Measurements from ENCODE around the gene NAA20. TPM values are rescaled to one million over a fixed set of nuclear protein-coding genes. Genes with fewer than 3 reads are reported as not detected.
A peak's percentile ranks its signal among the peaks of the same experiment; 100 is the strongest.

Gene NAA20
- total and polyA plus RNA-seq, 2 of the 13 experiments (the other 11 are each of a cell fraction or from before 2014, with no cell fraction given) = 81.9 to 82.8 TPM

GRCh38 chr20:20017001-20017843 lies at the start of gene NAA20 (continued):
- TF ChIP-seq MTF2 (CRISPR knock-in tag; IDR thresholded peaks at IDR 0.05; ENCODE audit: borderline replicate concordance) (peak; percentile 83; the same call in 1 of the 2 replicates), ARNT (IDR thresholded peaks at IDR 0.05) (no peak), ZNF224 (CRISPR knock-in tag; IDR thresholded peaks at IDR 0.05) (peak; percentile 72; the same call in 1 of the 2 replicates), KDM5B (CRISPR knock-in tag; IDR thresholded peaks at IDR 0.05; ENCODE audit: borderline replicate concordance) (peak; percentile 100), CBX2 (IDR thresholded peaks at IDR 0.05; ENCODE audit: low read depth, low read length) (no peak), CBX2 (CRISPR knock-in tag; IDR thresholded peaks at IDR 0.05; ENCODE audit: low read depth) (no peak), ZSCAN12 (CRISPR knock-in tag; IDR thresholded peaks at IDR 0.05) (0 out of 2 replicates have a peak, but pooled peaks have one; percentile 28), SP5 (CRISPR knock-in tag; IDR thresholded peaks at IDR 0.05; ENCODE audit: borderline replicate concordance, low read depth) (peak; percentile 32; the same call in 1 of the 2 replicates), ETV6 (CRISPR knock-in tag; conservative IDR thresholded peaks at IDR 0.05) (peak; percentile 78; the same call in 1 of the 2 replicates), ZNF607 (CRISPR knock-in tag; IDR thresholded peaks at IDR 0.05; ENCODE audit: borderline replicate concordance) (peak; percentile 98), RFX1 (IDR thresholded peaks at IDR 0.05) (peak; percentile 89), NFKB2 (CRISPR knock-in tag; IDR thresholded peaks at IDR 0.05; ENCODE audit: borderline replicate concordance) (peak; percentile 94), ZNF792 (CRISPR knock-in tag; IDR thresholded peaks at IDR 0.05) (peak; percentile 92), ZNF451 (CRISPR knock-in tag; IDR thresholded peaks at IDR 0.05) (peak; percentile 88), SMAD3 (CRISPR knock-in tag; IDR thresholded peaks at IDR 0.05) (peak; percentile 89)
- TF ChIP-seq, protein P1, sequence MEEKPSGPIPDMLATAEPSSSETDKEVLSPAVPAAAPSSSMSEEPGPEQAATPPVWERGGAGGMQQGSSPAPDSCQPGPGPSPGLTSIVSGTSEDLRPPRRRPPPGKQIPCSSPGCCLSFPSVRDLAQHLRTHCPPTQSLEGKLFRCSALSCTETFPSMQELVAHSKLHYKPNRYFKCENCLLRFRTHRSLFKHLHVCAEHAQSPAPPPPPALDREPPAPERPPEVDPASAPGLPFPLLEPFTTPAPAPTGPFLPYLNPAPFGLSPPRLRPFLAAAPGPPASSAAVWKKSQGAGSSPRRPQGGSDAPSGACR (CRISPR knock-in tag; IDR thresholded peaks at IDR 0.05) = peak; percentile 65; the same call in 1 of the 2 replicates
- TF ChIP-seq, protein P2, sequence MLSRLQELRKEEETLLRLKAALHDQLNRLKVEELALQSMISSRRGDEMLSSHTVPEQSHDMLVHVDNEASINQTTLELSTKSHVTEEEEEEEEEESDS (CRISPR knock-in tag; IDR thresholded peaks at IDR 0.05; ENCODE audit: borderline replicate concordance) = peak; percentile 63
- TF ChIP-seq, protein P3, sequence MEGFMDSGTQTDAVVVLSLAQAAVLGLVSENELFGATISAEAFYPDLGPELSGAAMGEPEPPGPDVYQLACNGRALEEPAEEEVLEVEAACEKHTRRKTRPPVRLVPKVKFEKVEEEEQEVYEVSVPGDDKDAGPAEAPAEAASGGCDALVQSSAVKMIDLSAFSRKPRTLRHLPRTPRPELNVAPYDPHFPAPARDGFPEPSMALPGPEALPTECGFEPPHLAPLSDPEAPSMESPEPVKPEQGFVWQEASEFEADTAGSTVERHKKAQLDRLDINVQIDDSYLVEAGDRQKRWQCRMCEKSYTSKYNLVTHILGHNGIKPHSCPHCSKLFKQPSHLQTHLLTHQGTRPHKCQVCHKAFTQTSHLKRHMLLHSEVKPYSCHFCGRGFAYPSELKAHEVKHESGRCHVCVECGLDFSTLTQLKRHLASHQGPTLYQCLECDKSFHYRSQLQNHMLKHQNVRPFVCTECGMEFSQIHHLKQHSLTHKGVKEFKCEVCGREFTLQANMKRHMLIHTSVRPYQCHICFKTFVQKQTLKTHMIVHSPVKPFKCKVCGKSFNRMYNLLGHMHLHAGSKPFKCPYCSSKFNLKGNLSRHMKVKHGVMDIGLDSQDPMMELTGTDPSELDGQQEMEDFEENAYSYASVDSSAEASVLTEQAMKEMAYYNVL (CRISPR knock-in tag; IDR thresholded peaks at IDR 0.05; ENCODE audit: borderline replicate concordance) = peak; percentile 74; the same call in 1 of the 2 replicates
- TF ChIP-seq, protein P4, sequence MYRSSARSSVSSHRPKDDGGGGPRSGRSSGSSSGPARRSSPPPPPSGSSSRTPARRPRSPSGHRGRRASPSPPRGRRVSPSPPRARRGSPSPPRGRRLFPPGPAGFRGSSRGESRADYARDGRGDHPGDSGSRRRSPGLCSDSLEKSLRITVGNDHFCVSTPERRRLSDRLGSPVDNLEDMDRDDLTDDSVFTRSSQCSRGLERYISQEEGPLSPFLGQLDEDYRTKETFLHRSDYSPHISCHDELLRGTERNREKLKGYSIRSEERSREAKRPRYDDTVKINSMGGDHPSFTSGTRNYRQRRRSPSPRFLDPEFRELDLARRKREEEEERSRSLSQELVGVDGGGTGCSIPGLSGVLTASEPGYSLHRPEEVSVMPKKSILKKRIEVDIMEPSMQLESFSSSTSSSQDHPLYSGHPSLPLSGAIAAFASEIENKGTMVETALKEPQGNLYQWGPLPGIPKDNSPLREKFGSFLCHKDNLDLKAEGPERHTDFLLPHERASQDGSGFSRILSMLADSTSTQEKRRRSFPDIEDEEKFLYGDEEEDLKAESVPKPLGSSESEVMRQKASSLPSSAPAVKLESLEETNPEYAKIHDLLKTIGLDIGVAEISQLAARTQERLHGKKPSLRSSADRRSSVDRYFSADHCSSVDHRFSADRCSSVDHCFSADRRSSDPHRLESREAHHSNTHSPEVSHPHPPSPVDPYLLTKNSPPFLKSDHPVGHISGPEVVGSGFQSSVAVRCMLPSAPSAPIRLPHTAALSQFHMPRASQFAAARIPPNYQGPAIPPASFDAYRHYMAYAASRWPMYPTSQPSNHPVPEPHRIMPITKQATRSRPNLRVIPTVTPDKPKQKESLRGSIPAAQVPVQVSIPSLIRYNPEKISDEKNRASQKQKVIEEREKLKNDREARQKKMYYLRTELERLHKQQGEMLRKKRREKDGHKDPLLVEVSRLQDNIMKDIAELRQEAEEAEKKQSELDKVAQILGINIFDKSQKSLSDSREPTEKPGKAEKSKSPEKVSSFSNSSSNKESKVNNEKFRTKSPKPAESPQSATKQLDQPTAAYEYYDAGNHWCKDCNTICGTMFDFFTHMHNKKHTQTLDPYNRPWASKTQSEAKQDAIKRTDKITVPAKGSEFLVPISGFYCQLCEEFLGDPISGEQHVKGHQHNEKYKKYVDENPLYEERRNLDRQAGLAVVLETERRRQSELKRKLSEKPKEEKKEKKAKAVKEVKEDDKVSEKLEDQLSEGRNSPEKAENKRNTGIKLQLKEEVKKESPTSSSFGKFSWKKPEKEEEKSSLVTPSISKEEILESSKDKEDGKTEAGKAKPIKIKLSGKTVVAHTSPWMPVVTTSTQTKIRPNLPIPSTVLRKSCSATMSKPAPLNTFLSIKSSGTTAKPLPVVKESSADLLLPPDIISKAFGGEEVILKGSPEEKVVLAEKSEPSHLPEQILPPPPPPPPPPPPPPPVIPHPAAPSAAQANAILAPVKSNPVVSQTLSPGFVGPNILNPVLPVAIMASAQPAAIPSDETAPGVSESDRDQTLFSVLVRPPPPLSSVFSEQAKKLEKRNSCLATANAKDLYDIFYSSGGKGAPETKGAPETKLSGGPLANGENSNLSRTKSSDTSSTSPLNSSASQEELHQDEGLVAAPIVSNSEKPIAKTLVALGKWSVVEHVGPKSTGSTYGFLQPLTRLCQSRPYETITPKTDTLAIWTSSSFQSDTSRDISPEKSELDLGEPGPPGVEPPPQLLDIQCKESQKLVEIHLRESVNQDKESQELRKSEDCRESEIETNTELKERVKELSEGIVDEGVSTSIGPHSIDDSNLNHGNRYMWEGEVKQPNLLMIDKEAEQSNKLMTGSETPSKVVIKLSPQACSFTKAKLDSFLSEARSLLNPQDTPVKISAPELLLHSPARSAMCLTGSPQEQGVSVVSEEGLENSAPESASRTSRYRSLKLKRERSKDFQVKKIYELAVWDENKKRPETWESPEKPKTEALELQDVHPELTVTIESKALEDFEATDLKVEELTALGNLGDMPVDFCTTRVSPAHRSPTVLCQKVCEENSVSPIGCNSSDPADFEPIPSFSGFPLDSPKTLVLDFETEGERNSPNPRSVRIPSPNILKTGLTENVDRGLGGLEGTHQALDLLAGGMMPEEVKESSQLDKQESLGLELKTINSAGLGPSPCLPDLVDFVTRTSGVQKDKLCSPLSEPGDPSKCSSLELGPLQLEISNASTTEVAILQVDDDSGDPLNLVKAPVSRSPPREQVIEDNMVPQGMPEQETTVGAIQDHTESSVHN (CRISPR knock-in tag; IDR thresholded peaks at IDR 0.05) = peak; percentile 78; the same call in 1 of the 2 replicates
